HG03575 (cell line): ENCODE measurements around the gene OR10D3.

Experiments used
- ATAC-seq: cut with Tn5 transposase; IDR thresholded peaks from one replicate; pipeline ENCODE4 v1.9.1; 2021; ENCODE audit not compliant: unreplicated experiment, insufficient number of reproducible peaks, low FRiP score; ENCODE audit errors: extremely low read depth

The OR10D3 gene

DNA sequence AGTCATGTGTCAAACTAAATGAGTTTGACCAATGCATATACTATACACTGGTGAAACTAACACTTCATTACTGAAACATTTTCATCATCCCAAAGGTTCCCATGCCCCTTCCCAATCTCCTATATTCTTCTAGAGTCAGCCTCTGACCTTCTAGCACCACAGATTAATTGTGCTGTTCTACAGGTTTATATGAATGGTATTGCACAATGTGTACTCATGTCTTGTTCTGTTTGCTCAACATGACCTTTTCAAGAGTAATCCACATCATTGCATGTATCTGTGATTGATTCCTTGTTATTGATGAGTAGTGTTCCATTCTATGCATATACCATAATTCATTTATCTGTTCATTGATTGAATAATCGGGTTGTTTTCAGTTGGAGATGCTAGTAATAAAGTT is 50.2 kb downstream of the OR10D3 start:
- ATAC-seq = no peak
